GM21529 (cell line): ENCODE measurements around the gene GLA.

ENCODE experiments used
- ATAC-seq: cut with Tn5 transposase; IDR thresholded peaks from one replicate; pipeline ENCODE4 v1.9.1; 2021; ENCODE audit not compliant: unreplicated experiment

GLA gene

GRCh38 chrX:101359966-101360365 lies 47.8 kb downstream of the GLA start:
- ATAC-seq, result no peak

- ATAC-seq, result peak; percentile 55
These were observed 50.4 kb downstream of the GLA start for GRCh38 chrX:101357166-101357795.

GRCh38 chrX:101349193-101349562 lies 58.5 kb downstream of the GLA start:
- ATAC-seq, result no peak

GRCh38 chrX:101348452-101349192 lies 59.1 kb downstream of the GLA start, which contains the start of gene TIMM8A:
TSS of gene TIMM8A (minus strand) at chrX:101348742. CDS start at chrX:101348664, 78 bp downstream.
- ATAC-seq, result peak; percentile 98

GRCh38 chrX:101347859-101348451 lies 59.8 kb downstream of the GLA start:
- ATAC-seq, result peak; percentile 5
